Measurements from ENCODE around the gene PSMB1. TPM values are rescaled to one million over a fixed set of nuclear protein-coding genes. Genes with fewer than 3 reads are reported as not detected.

The PSMB1 gene
- total RNA-seq, 1 donor: 265 TPM

GRCh38 chr6:170575250-170575649 is 22.1 kb upstream of the PSMB1 start:
- Histone ChIP-seq H3K4me2 (ENCODE audit: insufficient read depth, low read length) (no peak overlapping the region), H3K4me1 (ENCODE audit: insufficient read depth, low read length) (no peaks in the 10 kb centered on the region), H3K9me3 (ENCODE audit: low read depth, low read length) (no peaks in the 10 kb centered on the region), H3K79me2 (ENCODE audit: insufficient read depth, low read length) (no peaks in the 10 kb centered on the region), H4K20me1 (ENCODE audit: insufficient read depth, low read length) (no peaks in the 10 kb centered on the region), H3K27me3 (ENCODE audit: insufficient read depth, low read length) (no peaks in the 10 kb centered on the region), H3K36me3 (ENCODE audit: insufficient read depth, low read length) (peaks cover 64% of the 10 kb centered on the region), H3K4me3 (ENCODE audit: insufficient read depth, low read length) (no peak overlapping the region), H2AFZ (ENCODE audit: low read length) (no peak overlapping the region), H3K27ac (ENCODE audit: low read depth, low read length) (no peak overlapping the region)
- peak; percentile 47 for TF ChIP-seq CTCF (IDR thresholded peaks at IDR 0.05; ENCODE audit: extremely low read depth, low read depth, low read length)
- DNase-seq (ENCODE audit: insufficient read length, low spot score, missing footprints): no peak

- H3K9me3 ChIP-seq (ENCODE audit: low read depth, low read length): no peaks in the 10 kb centered on the region
- no peak overlapping the region for H2AFZ ChIP-seq (ENCODE audit: low read length)
- H3K36me3 ChIP-seq (ENCODE audit: insufficient read depth, low read length): peaks cover 70% of the 10 kb centered on the region
- no peak overlapping the region for H3K27ac ChIP-seq (ENCODE audit: low read depth, low read length)
- no peaks in the 10 kb centered on the region for H3K4me1 ChIP-seq (ENCODE audit: insufficient read depth, low read length)
- DNase-seq (ENCODE audit: insufficient read length, low spot score, missing footprints): no peak
- no peaks in the 10 kb centered on the region for H3K79me2 ChIP-seq (ENCODE audit: insufficient read depth, low read length)
- H4K20me1 ChIP-seq (ENCODE audit: insufficient read depth, low read length): no peaks in the 10 kb centered on the region
- no peak overlapping the region for H3K4me2 ChIP-seq (ENCODE audit: insufficient read depth, low read length)
- no peak overlapping the region for H3K4me3 ChIP-seq (ENCODE audit: insufficient read depth, low read length)
- no peak for TF ChIP-seq CTCF (IDR thresholded peaks at IDR 0.05; ENCODE audit: extremely low read depth, low read depth, low read length)
- no peaks in the 10 kb centered on the region for H3K27me3 ChIP-seq (ENCODE audit: insufficient read depth, low read length)
These were observed 19.8 kb upstream of the PSMB1 start for GRCh38 chr6:170572704-170573466.

- no peak for TF ChIP-seq CTCF (IDR thresholded peaks at IDR 0.05; ENCODE audit: extremely low read depth, low read depth, low read length)
- Histone ChIP-seq H2AFZ (ENCODE audit: low read length) (no peak overlapping the region), H4K20me1 (ENCODE audit: insufficient read depth, low read length) (no peaks in the 10 kb centered on the region), H3K79me2 (ENCODE audit: insufficient read depth, low read length) (peaks cover 20% of the 10 kb centered on the region), H3K9me3 (ENCODE audit: low read depth, low read length) (no peaks in the 10 kb centered on the region), H3K4me1 (ENCODE audit: insufficient read depth, low read length) (no peaks in the 10 kb centered on the region), H3K27ac (ENCODE audit: low read depth, low read length) (no peak overlapping the region), H3K36me3 (ENCODE audit: insufficient read depth, low read length) (peaks cover 58% of the 10 kb centered on the region), H3K4me3 (ENCODE audit: insufficient read depth, low read length) (no peak overlapping the region), H3K4me2 (ENCODE audit: insufficient read depth, low read length) (no peak overlapping the region), H3K27me3 (ENCODE audit: insufficient read depth, low read length) (no peaks in the 10 kb centered on the region)
- DNase-seq (ENCODE audit: insufficient read length, low spot score, missing footprints): no peak
These were observed 11.9 kb upstream of the PSMB1 start for GRCh38 chr6:170564936-170565530.

- H3K36me3 ChIP-seq (ENCODE audit: insufficient read depth, low read length): peaks cover 40% of the 10 kb centered on the region
- no peaks in the 10 kb centered on the region for H4K20me1 ChIP-seq (ENCODE audit: insufficient read depth, low read length)
- no peaks in the 10 kb centered on the region for H3K9me3 ChIP-seq (ENCODE audit: low read depth, low read length)
- H3K4me2 ChIP-seq (ENCODE audit: insufficient read depth, low read length): no peak overlapping the region
- H3K4me3 ChIP-seq (ENCODE audit: insufficient read depth, low read length): no peak overlapping the region
- no peak overlapping the region for H3K27ac ChIP-seq (ENCODE audit: low read depth, low read length)
- no peak for DNase-seq (ENCODE audit: insufficient read length, low spot score, missing footprints)
- H2AFZ ChIP-seq (ENCODE audit: low read length): no peak overlapping the region
- TF ChIP-seq CTCF (IDR thresholded peaks at IDR 0.05; ENCODE audit: extremely low read depth, low read depth, low read length): no peak
- peaks cover 42% of the 10 kb centered on the region for H3K79me2 ChIP-seq (ENCODE audit: insufficient read depth, low read length)
- H3K4me1 ChIP-seq (ENCODE audit: insufficient read depth, low read length): no peaks in the 10 kb centered on the region
- no peaks in the 10 kb centered on the region for H3K27me3 ChIP-seq (ENCODE audit: insufficient read depth, low read length)
These were observed 8.4 kb upstream of the PSMB1 start for GRCh38 chr6:170561555-170561954.

All from osteoblast (primary cell).